NT2/D1 (cell line): ENCODE data around the gene MYO7A.

ENCODE experiments used
- DNase-seq: peaks from one replicate; pipeline ENCODE4 v3.0.0-alpha.2; 2011; ENCODE audit warnings: low read depth, low spot score
- H3K27me3 ChIP-seq: 2 replicates; pipeline ENCODE4 v1.6.0; 2011; ENCODE audit warnings: mild to moderate bottlenecking; ENCODE audit not compliant: insufficient read length, insufficient read depth
- H3K36me3 ChIP-seq: 2 replicates; pipeline ENCODE4 v1.6.1; 2011; ENCODE audit warnings: mild to moderate bottlenecking, low read length, mixed read lengths; ENCODE audit not compliant: insufficient read depth, insufficient read length
- H3K4me1 ChIP-seq: 2 replicates; pipeline ENCODE4 v1.5.1; 2011; ENCODE audit not compliant: insufficient read depth, insufficient read length
- H3K4me3 ChIP-seq: 2 replicates; pipeline ENCODE4 v1.5.1; 2011; ENCODE audit warnings: low read depth; ENCODE audit not compliant: insufficient read length
- H3K9ac ChIP-seq: 2 replicates; pipeline ENCODE4 v1.6.0; 2011; ENCODE audit warnings: low read depth; ENCODE audit not compliant: insufficient read length
- H3K9me3 ChIP-seq: 2 replicates; pipeline ENCODE4 v1.5.1; 2011; ENCODE audit warnings: mild to moderate bottlenecking, low read length; ENCODE audit not compliant: insufficient read depth
- SUZ12 ChIP-seq: IDR thresholded peaks from 2 replicates; pipeline ENCODE4 v1.6.1; 2011; ENCODE audit not compliant: insufficient read length, insufficient read depth; ENCODE audit errors: extremely low read depth
- YY1 ChIP-seq: IDR thresholded peaks from 2 replicates; pipeline ENCODE4 v1.6.1; 2011; ENCODE audit not compliant: insufficient read length, insufficient read depth
- ZNF274 ChIP-seq: IDR thresholded peaks from 2 replicates; pipeline ENCODE4 v1.6.1; 2011; ENCODE audit warnings: mild to moderate bottlenecking, low read depth, low read length

MYO7A gene

DNA sequence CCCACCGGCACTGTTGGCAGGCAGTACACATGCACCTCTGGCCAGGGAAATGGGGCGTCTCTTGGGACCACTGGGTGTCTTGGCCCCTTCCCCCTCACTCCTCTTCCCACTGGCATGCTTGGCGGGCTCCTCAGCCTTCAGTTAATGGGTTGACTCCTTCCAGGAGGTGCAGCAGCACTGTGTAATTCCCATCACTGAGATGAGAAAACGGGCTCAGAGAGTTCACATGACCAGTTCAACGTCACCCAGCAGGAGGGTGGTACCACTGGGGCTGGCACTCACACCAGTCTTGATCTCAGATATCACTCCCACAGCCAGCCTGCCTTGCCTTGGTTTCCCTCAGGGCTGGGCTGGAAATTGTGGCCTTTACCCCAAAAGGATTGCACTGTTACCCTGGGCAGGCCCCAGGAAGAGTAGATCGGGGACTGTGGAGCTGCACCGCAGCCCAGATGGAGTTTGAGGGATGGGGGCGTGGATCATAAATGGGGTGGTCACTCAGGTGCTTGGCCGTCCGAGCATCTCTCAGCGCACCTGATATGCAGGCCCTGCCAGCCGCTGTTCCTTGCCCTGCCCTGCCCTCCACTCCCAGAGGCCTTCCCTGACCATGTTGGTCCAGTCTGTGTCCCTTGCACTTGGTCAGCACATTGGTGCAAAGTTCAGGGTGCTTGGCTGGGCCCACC is 44.3 kb upstream of the MYO7A start:
- H3K27me3 ChIP-seq = no peaks in the 10 kb centered on the region
- no peak overlapping the region for H3K9ac ChIP-seq
- H3K36me3 ChIP-seq = no peaks in the 10 kb centered on the region
- no peak overlapping the region for H3K4me3 ChIP-seq
- TF ChIP-seq ZNF274 (no peak), YY1 (no peak), SUZ12 (no peak)
- DNase-seq = no peak
- peaks cover 10% of the 10 kb centered on the region for H3K4me1 ChIP-seq
- no peaks in the 10 kb centered on the region for H3K9me3 ChIP-seq

DNA sequence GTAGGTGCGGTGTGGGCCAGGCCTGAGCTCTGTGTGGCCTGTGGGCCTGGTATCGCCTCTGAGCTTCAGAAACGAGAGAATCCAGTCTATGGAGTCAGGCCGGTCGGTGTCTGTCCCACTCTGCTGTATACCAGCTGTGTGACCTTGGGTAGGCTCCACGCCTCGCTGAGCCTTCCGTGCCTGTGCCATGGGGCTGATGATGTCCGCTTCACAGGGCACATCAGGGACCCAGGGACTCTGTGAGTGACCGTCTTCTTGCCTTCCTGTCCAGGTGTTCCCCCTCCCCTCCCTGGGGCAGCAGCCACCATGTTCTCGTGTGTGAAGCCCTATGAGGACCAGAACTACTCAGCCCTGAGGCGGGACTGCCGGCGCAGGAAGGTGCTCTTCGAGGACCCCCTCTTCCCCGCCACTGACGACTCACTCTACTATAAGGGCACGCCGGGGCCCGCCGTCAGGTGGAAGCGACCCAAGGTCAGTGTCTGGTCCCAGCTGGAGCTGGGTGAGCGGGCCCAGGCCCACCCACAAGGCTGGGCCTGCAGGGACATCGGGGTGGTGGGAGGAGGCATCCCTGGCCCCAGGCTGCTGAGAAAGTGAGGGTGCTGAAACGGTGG is 43.4 kb upstream of the MYO7A start:
- no peaks in the 10 kb centered on the region for H3K27me3 ChIP-seq
- no peak for TF ChIP-seq ZNF274
- no peak for TF ChIP-seq SUZ12
- TF ChIP-seq YY1 = no peak
- H3K9me3 ChIP-seq = no peaks in the 10 kb centered on the region
- no peak for DNase-seq
- no peaks in the 10 kb centered on the region for H3K36me3 ChIP-seq
- no peak overlapping the region for H3K9ac ChIP-seq
- peaks cover 10% of the 10 kb centered on the region for H3K4me1 ChIP-seq
- no peak overlapping the region for H3K4me3 ChIP-seq

DNA sequence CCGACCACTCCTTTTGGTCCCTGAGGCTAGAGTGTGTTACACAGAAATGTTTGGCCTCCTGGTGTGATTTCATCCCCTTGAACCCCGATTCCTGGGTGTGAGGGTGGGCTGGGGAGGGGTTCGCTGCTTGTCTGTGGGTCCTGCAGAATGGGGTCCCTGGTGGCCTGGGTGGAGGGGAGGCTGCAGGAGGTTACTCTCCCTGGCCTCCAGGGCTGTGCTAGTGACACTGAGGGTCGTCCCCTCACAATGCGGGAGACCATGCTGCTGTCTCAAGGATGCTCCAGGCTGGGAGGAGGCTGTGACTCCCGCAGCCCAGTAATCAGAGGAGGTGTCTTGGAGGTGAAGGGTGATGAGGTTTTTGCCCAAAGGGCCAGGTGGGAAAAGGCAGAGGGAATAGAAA is 42.4 kb upstream of the MYO7A start:
- no peak for TF ChIP-seq SUZ12
- no peak for TF ChIP-seq YY1
- TF ChIP-seq ZNF274 = no peak
- H3K36me3 ChIP-seq = no peaks in the 10 kb centered on the region
- H3K9me3 ChIP-seq = no peaks in the 10 kb centered on the region
- H3K9ac ChIP-seq = no peak overlapping the region
- no peaks in the 10 kb centered on the region for H3K27me3 ChIP-seq
- H3K4me1 ChIP-seq = peaks cover 12% of the 10 kb centered on the region
- no peak for DNase-seq
- H3K4me3 ChIP-seq = no peak overlapping the region

DNA sequence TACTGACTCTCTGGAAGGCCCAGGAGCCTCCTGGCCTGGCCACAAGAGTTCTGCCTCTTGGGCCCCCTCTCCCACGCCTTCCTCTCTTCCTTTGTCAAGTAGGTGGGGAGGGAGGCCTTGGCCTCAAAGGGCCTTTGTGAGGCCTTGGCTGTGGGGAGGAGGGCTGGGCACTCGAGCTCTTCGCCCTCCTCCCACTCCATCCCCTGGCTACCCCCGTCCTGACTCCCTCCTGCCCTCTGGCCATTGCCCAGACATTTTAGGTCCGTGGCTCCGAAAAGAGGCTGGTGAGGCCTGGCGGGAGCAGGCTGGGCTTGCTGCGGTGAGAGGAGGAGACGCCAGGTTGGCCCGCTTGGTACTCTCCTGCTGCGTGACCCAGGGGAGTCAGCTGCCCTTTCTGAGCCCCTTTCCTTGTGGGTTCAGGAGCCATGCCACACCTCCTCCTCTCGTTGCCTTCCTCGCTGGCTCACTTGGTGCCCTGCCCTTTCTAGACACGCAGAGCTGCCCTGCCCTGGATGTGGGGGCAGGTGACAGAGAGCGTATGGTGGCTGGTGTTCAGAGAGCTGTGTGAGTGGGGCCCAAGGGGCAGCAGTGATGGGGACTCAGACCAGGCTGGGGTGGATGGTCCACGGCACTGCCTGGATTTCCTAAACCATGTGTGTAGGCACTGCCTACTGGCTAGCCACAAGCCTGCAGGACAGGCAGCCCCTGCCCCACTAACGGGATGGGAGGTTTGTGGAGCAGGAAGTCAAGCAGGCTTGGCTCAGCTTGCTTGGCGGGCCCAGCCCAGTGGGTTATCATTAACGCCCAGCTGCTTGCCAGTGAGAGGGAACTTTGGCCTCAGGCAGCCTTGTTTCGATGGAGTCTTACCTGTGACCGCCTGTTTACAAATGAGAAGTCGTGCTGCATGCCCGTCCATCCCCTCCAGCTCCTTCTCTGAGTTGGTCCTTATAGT is 41.2 kb upstream of the MYO7A start:
- Histone ChIP-seq H3K27me3 (no peaks in the 10 kb centered on the region), H3K9me3 (no peaks in the 10 kb centered on the region), H3K36me3 (no peaks in the 10 kb centered on the region), H3K4me1 (peaks cover 17% of the 10 kb centered on the region), H3K9ac (no peak overlapping the region), H3K4me3 (no peak overlapping the region)
- TF ChIP-seq YY1 = no peak
- no peak for TF ChIP-seq ZNF274
- no peak for TF ChIP-seq SUZ12
- DNase-seq = no peak

DNA sequence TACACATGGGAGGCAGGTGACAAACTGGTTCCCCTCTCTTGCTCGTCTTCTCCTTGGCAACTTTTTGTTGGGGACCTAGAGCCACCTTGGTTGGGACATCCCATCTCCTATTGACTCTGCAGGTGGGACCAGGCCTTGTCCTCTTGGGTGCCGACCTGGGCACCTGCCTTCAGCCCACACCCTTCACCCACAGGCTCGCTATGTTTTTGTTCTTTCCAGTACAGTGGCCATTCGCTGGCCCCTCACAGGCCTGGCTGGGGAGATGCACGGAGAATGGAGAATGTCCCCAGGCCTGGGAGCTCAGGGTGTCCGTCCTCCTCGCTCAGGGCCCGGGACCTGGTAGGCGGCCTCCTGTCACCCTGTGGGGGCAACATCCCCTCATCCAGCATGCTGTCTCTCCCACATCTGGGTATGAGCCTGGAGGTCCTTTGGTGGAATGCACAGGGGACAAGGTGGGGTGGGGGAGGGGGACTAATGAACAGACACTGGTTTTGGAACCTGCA is 40.3 kb upstream of the MYO7A start:
- no peak for DNase-seq
- Histone ChIP-seq H3K9me3 (no peaks in the 10 kb centered on the region), H3K36me3 (no peaks in the 10 kb centered on the region), H3K27me3 (no peaks in the 10 kb centered on the region), H3K4me3 (no peak overlapping the region), H3K9ac (no peak overlapping the region), H3K4me1 (peaks cover 10% of the 10 kb centered on the region)
- TF ChIP-seq SUZ12 (no peak), ZNF274 (no peak), YY1 (no peak)

DNA sequence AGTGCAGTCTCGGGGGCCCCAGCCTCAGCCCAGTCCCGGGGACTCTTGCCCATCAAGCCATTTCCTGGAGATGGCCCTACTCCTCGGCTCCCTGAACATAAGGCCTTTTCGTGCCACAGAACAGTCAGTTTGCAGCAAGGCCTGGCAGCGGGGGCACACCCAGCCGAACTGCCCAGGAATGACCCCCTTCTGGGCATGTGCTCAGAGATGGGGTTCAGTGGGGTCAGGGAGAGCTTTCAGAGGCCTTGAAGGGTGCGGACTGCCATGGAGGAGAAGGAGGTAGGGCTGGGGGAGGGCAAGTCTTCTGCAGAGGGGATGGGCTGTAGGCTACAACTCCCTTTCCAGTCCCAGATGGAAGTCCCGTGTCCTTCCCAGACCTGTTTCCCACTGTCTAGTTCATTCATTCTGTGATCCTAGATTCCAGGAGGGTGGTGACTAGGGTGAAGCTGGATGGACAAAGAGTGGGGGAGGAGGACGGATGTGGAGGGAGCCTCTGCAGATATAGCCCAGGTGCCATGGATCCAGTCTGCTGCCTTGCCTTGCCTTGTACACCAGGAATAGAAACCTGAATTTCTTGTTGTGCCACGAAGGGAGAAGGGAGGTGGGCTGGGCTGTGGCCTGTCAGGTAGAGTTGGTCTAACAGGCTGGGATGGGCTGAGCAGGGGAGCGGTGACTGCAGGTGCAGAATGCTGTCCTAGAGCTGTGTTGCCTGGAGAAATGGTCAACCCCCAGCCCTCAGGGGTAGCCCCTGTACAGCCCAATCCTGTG is 39.6 kb upstream of the MYO7A start:
- no peak for DNase-seq
- H3K27me3 ChIP-seq = no peaks in the 10 kb centered on the region
- peaks cover 10% of the 10 kb centered on the region for H3K4me1 ChIP-seq
- H3K9me3 ChIP-seq = no peaks in the 10 kb centered on the region
- no peak overlapping the region for H3K9ac ChIP-seq
- TF ChIP-seq ZNF274 (no peak), SUZ12 (no peak), YY1 (no peak)
- H3K36me3 ChIP-seq = no peaks in the 10 kb centered on the region
- no peak overlapping the region for H3K4me3 ChIP-seq
